K562 (cell line): Measurements from ENCODE around the gene SBNO1. TPM values are rescaled to one million over a fixed set of nuclear protein-coding genes. Genes with fewer than 3 reads are reported as not detected.

ENCODE experiments used
- ATAC-seq: fragments of 200-7000 bp; cut with Tn5 transposase; 3 replicates; pipeline ENCODE4 v1.9.1; 2020; ENCODE audit warnings: moderate library complexity
- BruUV-seq: library from RNA; stranded (reverse); fragments of 400-500 nt; replicated peaks from 2 replicates; lab custom pipeline; 2021; lab: Mats Ljungman, UMichigan
- CTCF ChIA-PET: fragments of 300-600 bp; formaldehyde crosslinking; extraction: SDS; loops from one replicate; lab custom pipeline; 2021; ENCODE audit warnings: low intra/inter-chr PET ratio; lab: Yijun Ruan, JAX
- POLR2A ChIA-PET: fragments of 300-600, 350-650 bp; sonication (Branson Sonifier 250); formaldehyde crosslinking; extraction: SDS; loops from one replicate; lab custom pipeline; 2021; ENCODE audit warnings: antibody characterized with exemption, inconsistent platforms; lab: Yijun Ruan, JAX
- DNase-seq, 4 experiments: peaks; one replicate each; pipeline versions ENCODE4 v3.0.0 to v3.0.0-alpha.2; 2011 to 2018; ENCODE audit warnings: low spot score in 3 of 4, mixed read lengths in 3 of 4; ENCODE audit errors: extremely low read depth in 1 of 4
- FAIRE-seq: peaks from 2 replicates; lab custom pipeline; 2011; peaks lifted over from hg19 to GRCh38; lab: Jason Lieb, UNC
- H2AFZ ChIP-seq: 2 replicates; pipeline ENCODE4 v1.6.0; 2011; ENCODE audit warnings: low read depth, low read length, control low read depth, inconsistent platforms
- H3K27ac ChIP-seq: fragments of 200-600 bp; 3 replicates; pipeline ENCODE4 v1.8.0; 2011; ENCODE audit warnings: low read depth, mild to moderate bottlenecking, control low read depth, inconsistent platforms, low read length, moderate library complexity, mixed read lengths; ENCODE audit errors: extremely low read depth
- H3K27me3 ChIP-seq, 2 experiments: fragments of 300-600 bp in 1 of 2; 2 replicates in 1 of 2; 3 replicates in 1 of 2; pipeline versions ENCODE4 v1.6.0 to v1.8.0; 2011; ENCODE audit warnings: inconsistent platforms in 2 of 2, low read length in 2 of 2, mild to moderate bottlenecking in 1 of 2, mixed read lengths in 1 of 2, moderate library complexity in 1 of 2; ENCODE audit not compliant: control insufficient read depth in 2 of 2, insufficient read depth in 2 of 2
- H3K36me3 ChIP-seq: fragments of 300-600 bp; 3 replicates; pipeline ENCODE4 v1.8.0; 2011; ENCODE audit warnings: mild to moderate bottlenecking, low read length, inconsistent platforms; ENCODE audit not compliant: control insufficient read depth, insufficient read depth
- H3K4me1 ChIP-seq, 2 experiments: fragments of 200-600 bp in 1 of 2; replicated peaks in 1 of 2; 2 replicates in 1 of 2; 3 replicates in 1 of 2; pipeline versions ENCODE4 v1.5.1 to v1.8.0; 2011; ENCODE audit warnings: inconsistent platforms in 2 of 2, low read length in 2 of 2, mild to moderate bottlenecking in 1 of 2, mixed read lengths in 1 of 2, moderate library complexity in 1 of 2; ENCODE audit not compliant: control insufficient read depth in 2 of 2, insufficient read depth in 2 of 2
- H3K4me2 ChIP-seq: 2 replicates; pipeline ENCODE4 v1.6.1; 2011; ENCODE audit warnings: low read length, control low read depth, inconsistent platforms, mixed read lengths; ENCODE audit not compliant: insufficient read depth
- H3K4me3 ChIP-seq: fragments of 200-600 bp; sonication (generic), shearing (Covaris generic); 2 replicates; pipeline ENCODE4 v1.5.1; 2016; ENCODE audit warnings: control low read depth, inconsistent platforms
- H3K79me2 ChIP-seq: fragments of 200-600 bp; 3 replicates; pipeline ENCODE4 v1.8.0; 2011; ENCODE audit warnings: low read length, inconsistent platforms; ENCODE audit not compliant: control insufficient read depth, insufficient read depth
- H3K9ac ChIP-seq, 2 experiments: 2 replicates each; pipeline versions ENCODE4 v1.6.0 to v1.6.1; 2011; ENCODE audit warnings: low read depth in 2 of 2, low read length in 2 of 2, control low read depth in 1 of 2, inconsistent platforms in 1 of 2, mild to moderate bottlenecking in 1 of 2, mixed read lengths in 1 of 2; ENCODE audit not compliant: insufficient read depth in 1 of 2
- H3K9me1 ChIP-seq: one replicate; pipeline ENCODE4 v1.6.0; 2011; ENCODE audit warnings: inconsistent platforms, mild to moderate bottlenecking, low read length, moderate library complexity; ENCODE audit not compliant: control insufficient read depth, insufficient read depth
- H3K9me3 ChIP-seq: replicated peaks from 2 replicates; pipeline ENCODE4 v1.5.1; 2011; ENCODE audit warnings: low read depth, low read length, inconsistent platforms; ENCODE audit not compliant: control insufficient read depth, insufficient read depth
- H4K20me1 ChIP-seq: replicated peaks from 2 replicates; pipeline ENCODE4 v1.6.1; 2011; ENCODE audit warnings: low read length, inconsistent platforms, mixed read lengths; ENCODE audit not compliant: control insufficient read depth, insufficient read depth
- BMI1 ChIP-seq: fragments of 150-350 bp; IDR thresholded peaks from 2 replicates; pipeline ENCODE4 v1.6.1; 2014; ENCODE audit warnings: low read length
- CBX2 ChIP-seq: fragments of 200-600 bp; sonication (generic); IDR thresholded peaks from one replicate; pipeline ENCODE4 v1.6.1; 2012; ENCODE audit warnings: mild to moderate bottlenecking, low read length, inconsistent platforms; ENCODE audit not compliant: insufficient read depth, poor library complexity, severe bottlenecking
- CBX3 ChIP-seq, 2 experiments: IDR thresholded peaks; 1 replicate in 1 of 2; 2 replicates in 1 of 2; pipeline ENCODE4 v1.6.1; 2012; ENCODE audit warnings: inconsistent platforms in 2 of 2, low read length in 2 of 2, borderline replicate concordance in 1 of 2, control low read depth in 1 of 2
- E2F6 ChIP-seq, 2 experiments: IDR thresholded peaks; 2 replicates each; pipeline ENCODE4 v1.6.1; 2011; ENCODE audit warnings: borderline replicate concordance in 1 of 2, control low read depth in 1 of 2, low read depth in 1 of 2, low read length in 1 of 2, mild to moderate bottlenecking in 1 of 2, mixed read lengths in 1 of 2, moderate library complexity in 1 of 2; ENCODE audit not compliant: insufficient read depth in 1 of 2, insufficient read length in 1 of 2, poor library complexity in 1 of 2, severe bottlenecking in 1 of 2; ENCODE audit errors: extremely low read depth in 1 of 2
- ETS1 ChIP-seq: conservative IDR thresholded peaks from 2 replicates; pipeline ENCODE4 v1.6.1; 2011; ENCODE audit warnings: low read depth, mild to moderate bottlenecking, low read length; ENCODE audit not compliant: control insufficient read depth
- ETS2 ChIP-seq: IDR thresholded peaks from 2 replicates; pipeline ENCODE4 v1.6.1; 2016; ENCODE audit warnings: borderline replicate concordance, missing genetic modification characterization, mild to moderate bottlenecking, moderate library complexity, missing compliant biosample characterization; ENCODE audit not compliant: poor library complexity, severe bottlenecking
- HDAC1 ChIP-seq, 2 experiments: fragments of 450-650 bp; IDR thresholded peaks; 2 replicates each; pipeline ENCODE4 v1.6.1; 2016 to 2017; ENCODE audit warnings: inconsistent platforms in 1 of 2, mild to moderate bottlenecking in 1 of 2, moderate library complexity in 1 of 2
- MTA3 ChIP-seq: fragments of 450-650 bp; formaldehyde crosslinking; IDR thresholded peaks from 2 replicates; pipeline ENCODE4 v1.6.1; 2017; ENCODE audit warnings: mild to moderate bottlenecking, borderline replicate concordance
- NR1H2 ChIP-seq: sonication (generic); formaldehyde crosslinking; IDR thresholded peaks from 2 replicates; pipeline ENCODE4 v1.4.0; 2020; ENCODE audit warnings: mild to moderate bottlenecking, missing genetic modification reagents
- POLR2G ChIP-seq: fragments of 200-400 bp; formaldehyde crosslinking; IDR thresholded peaks from 2 replicates; pipeline ENCODE4 v1.6.1; 2017; ENCODE audit warnings: low read depth, mild to moderate bottlenecking, antibody characterized with exemption, low read length, moderate library complexity
- SNAPC5 ChIP-seq: fragments of 250-450 bp; sonication (Bioruptor Pico); IDR thresholded peaks from 2 replicates; pipeline ENCODE4 v1.8.0; 2021; ENCODE audit warnings: moderate library complexity, mild to moderate bottlenecking, inconsistent platforms
- TFAM ChIP-seq: fragments of 250-450 bp; sonication (Bioruptor Pico); conservative IDR thresholded peaks from 2 replicates; pipeline ENCODE4 v1.5.0; 2021; ENCODE audit warnings: mild to moderate bottlenecking, moderate library complexity
- ZBTB33 ChIP-seq: sonication (generic); formaldehyde crosslinking; IDR thresholded peaks from 2 replicates; pipeline ENCODE4 v1.8.1; 2023; ENCODE audit warnings: mild to moderate bottlenecking, missing genetic modification reagents
- ZNF140 ChIP-seq: fragments of 250-450 bp; sonication (Bioruptor Pico); IDR thresholded peaks from 2 replicates; pipeline ENCODE4 v1.8.0; 2021; ENCODE audit warnings: moderate library complexity, mild to moderate bottlenecking, inconsistent platforms
- WGBS: fragments of 100-300 bp; shearing (Covaris generic); methylation state at CpG from one replicate; pipeline ENCODE4 v1.1.6; 2016; ENCODE audit warnings: low coverage, mixed read lengths; ENCODE audit not compliant: insufficient coverage; ENCODE audit errors: missing lambda C conversion rate; 5-methylcytosine and 5-hydroxymethylcytosine counted together
- in situ Hi-C: fragments of 300-500 bp; cut with MboI; formaldehyde crosslinking; loops from 4 replicates; pipeline ENCODE4 v1.15.0; 2018; ENCODE audit warnings: inconsistent platforms, mixed read lengths
- intact Hi-C: fragments of 100-400 bp; cut with micrococcal nuclease; formaldehyde crosslinking; loops from 2 replicates; pipeline ENCODE4 v1.14.2; 2022
- polyA plus RNA-seq, 8 experiments: library from polyadenylated mRNA; depleted of rRNA in 4 of 8; stranded (reverse) in 5 of 8; unstranded in 3 of 8; fragments of >200 nt; fragmentation: Nextera tagmentation in 2 of 8; fragmentation: Illumina TruSeq in 1 of 8; extraction: Ambion mirVana in 2 of 8; extraction: Trizol in 1 of 8; gene quantifications; 2 replicates each; pipeline versions ENCODE4 v1.2.1 to v1.2.3, GENCODE V29; 2011 to 2014; ENCODE audit warnings: inconsistent platforms in 1 of 8, missing spikeins in 1 of 8
- total RNA-seq, 7 experiments: library from RNA; depleted of rRNA in 6 of 7; stranded (reverse); fragments of >200 nt in 6 of 7; fragmentation: Illumina TruSeq in 2 of 7; extraction: Trizol in 2 of 7; gene quantifications; 2 replicates each; pipeline versions ENCODE4 v1.2.1 to v1.2.3, GENCODE V29; 2011 to 2021; ENCODE audit warnings: low replicate concordance in 1 of 7

Gene SBNO1
- total and polyA plus RNA-seq, 9 of the 15 experiments (the other 6 are each of a cell fraction or from before 2014, with no cell fraction given) = 14.9 to 77.1 (median 35.9) TPM

GRCh38 chr12:123363740-123364531, 711 bp downstream of the SBNO1 start:
- Histone ChIP-seq H3K4me3 (peak overlapping the region; percentile 93), H3K4me1 (peaks cover 10 to 30% of the 10 kb centered on the region in 2 experiments), H3K79me2 (peaks cover 57% of the 10 kb centered on the region), H3K27me3 (no peaks in the 10 kb centered on the region), H3K9ac (peak overlapping the region; percentile 96 to 98), H3K4me2 (peak overlapping the region; percentile 88), H3K36me3 (peaks cover 14% of the 10 kb centered on the region; the same call in 1 of the 3 replicates), H4K20me1 (peaks cover 9% of the 10 kb centered on the region; the same call in 1 of the 2 replicates), H3K9me1 (no peaks in the 10 kb centered on the region), H3K9me3 (no peaks in the 10 kb centered on the region), H3K27ac (peak overlapping the region; percentile 98), H2AFZ (no peak overlapping the region)
- 0% methylated on average over 47 of the region's 62 CpGs for WGBS
- no peak for FAIRE-seq
- peak; percentile 24 for ATAC-seq
- peak in 3 of 4 experiments; percentile 32 to 44 (median 37) for DNase-seq
- intact Hi-C loops = loop anchor here (5.0 kb wide), 1 partner anchor 218 kb away; the partner anchor contains the start of gene TMED2
- POLR2A ChIA-PET = interaction anchor here (0.7 to 9.2 kb wide), 6 partner anchors 10 to 219 kb away, joined by 3 to 151 read pairs (median 6); partner anchors contain the start of gene KMT5A
- CTCF ChIA-PET = no interaction called here
- in situ Hi-C loops = no loop called here
- BruUV-seq = no TSS peak
- TF ChIP-seq CBX2 = no peak
- peak in 1 of 2 experiments; percentile 54 for TF ChIP-seq E2F6 (IDR thresholded peaks at IDR 0.05; ENCODE audit: borderline replicate concordance in 1 of 2, extremely low read depth in 1 of 2, insufficient read depth in 1 of 2, insufficient read length in 1 of 2, low read depth in 1 of 2, low read length in 1 of 2, poor library complexity in 1 of 2, severe bottlenecking in 1 of 2)
- TF ChIP-seq TFAM (CRISPR knock-in tag) = no peak
- peak in 1 of 2 experiments; percentile 32; a peak in 1 of 4 replicates for TF ChIP-seq HDAC1 (IDR thresholded peaks at IDR 0.05)
- TF ChIP-seq NR1H2 = no peak
- no peak for TF ChIP-seq SNAPC5 (CRISPR knock-in tag)
- no peak for TF ChIP-seq BMI1
- TF ChIP-seq ETS2 (tag) = no peak
- 0 out of 2 replicates have a peak, but pooled peaks have one; percentile 0 for TF ChIP-seq ETS1
- TF ChIP-seq ZNF140 = no peak
- no peak for TF ChIP-seq MTA3
- TF ChIP-seq ZBTB33 (CRISPR knock-in tag) = no peak
- TF ChIP-seq POLR2G = peak; percentile 54
- TF ChIP-seq CBX3 (IDR thresholded peaks at IDR 0.05; ENCODE audit: borderline replicate concordance in 1 of 2, low read length in 2 of 2) = 0 out of 3 replicates have a peak, but pooled peaks of 1 of the 2 experiments have one; percentile 2
